ENCODE measurements around the gene KCNJ10.

Gene KCNJ10

GRCh38 chr1:160081261-160081936 is 11.4 kb upstream of the KCNJ10 start, which contains the start of gene KCNJ9:
TSS of gene KCNJ9 (plus strand) at chr1:160081538. CDS start at chr1:160084031, 2,493 bp downstream.
- DNase-seq (ENCODE audit: low spot score) = no peak
- TF ChIP-seq, protein P1, sequence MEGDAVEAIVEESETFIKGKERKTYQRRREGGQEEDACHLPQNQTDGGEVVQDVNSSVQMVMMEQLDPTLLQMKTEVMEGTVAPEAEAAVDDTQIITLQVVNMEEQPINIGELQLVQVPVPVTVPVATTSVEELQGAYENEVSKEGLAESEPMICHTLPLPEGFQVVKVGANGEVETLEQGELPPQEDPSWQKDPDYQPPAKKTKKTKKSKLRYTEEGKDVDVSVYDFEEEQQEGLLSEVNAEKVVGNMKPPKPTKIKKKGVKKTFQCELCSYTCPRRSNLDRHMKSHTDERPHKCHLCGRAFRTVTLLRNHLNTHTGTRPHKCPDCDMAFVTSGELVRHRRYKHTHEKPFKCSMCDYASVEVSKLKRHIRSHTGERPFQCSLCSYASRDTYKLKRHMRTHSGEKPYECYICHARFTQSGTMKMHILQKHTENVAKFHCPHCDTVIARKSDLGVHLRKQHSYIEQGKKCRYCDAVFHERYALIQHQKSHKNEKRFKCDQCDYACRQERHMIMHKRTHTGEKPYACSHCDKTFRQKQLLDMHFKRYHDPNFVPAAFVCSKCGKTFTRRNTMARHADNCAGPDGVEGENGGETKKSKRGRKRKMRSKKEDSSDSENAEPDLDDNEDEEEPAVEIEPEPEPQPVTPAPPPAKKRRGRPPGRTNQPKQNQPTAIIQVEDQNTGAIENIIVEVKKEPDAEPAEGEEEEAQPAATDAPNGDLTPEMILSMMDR (IDR thresholded peaks at IDR 0.05; ENCODE audit: extremely low read depth, missing control alignments) = no peak

DNA sequence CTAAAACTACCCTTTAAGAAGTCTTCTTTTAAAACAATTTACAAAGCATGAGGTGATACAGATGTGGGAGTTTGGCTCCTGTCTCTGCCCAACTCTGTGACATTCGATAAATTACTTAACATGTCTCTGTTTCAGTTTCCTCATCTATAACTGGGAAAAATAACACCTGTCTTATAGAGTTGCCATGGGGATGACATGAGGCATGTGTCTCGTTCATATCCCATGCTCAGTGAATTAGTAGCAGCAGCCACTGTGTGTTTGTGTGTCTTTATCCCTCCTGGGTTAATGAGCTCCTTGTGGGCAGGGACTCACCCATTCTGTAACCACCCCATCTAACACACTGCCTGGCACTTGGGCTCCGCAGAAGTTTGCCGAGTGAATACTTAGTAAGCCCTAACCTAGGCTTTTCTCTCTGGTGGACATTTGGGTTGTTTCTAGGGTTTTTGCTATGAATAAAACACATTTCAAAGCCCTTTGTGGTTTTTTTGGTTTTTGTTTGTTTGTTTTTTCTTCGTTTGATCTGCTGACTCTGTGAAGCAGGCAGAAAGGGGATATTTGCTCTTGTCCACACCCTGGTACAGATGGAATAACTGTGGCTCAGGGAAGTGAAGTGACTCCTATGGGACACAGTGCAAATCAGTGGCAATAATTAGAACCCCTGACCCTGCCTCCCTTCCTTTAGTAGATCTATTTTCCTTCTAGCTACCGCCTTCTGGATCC is 10.6 kb upstream of the KCNJ10 start:
- TF ChIP-seq, protein P1 (IDR thresholded peaks at IDR 0.05; ENCODE audit: extremely low read depth, missing control alignments) = no peak
- no peak for DNase-seq (ENCODE audit: low spot score)

DNA sequence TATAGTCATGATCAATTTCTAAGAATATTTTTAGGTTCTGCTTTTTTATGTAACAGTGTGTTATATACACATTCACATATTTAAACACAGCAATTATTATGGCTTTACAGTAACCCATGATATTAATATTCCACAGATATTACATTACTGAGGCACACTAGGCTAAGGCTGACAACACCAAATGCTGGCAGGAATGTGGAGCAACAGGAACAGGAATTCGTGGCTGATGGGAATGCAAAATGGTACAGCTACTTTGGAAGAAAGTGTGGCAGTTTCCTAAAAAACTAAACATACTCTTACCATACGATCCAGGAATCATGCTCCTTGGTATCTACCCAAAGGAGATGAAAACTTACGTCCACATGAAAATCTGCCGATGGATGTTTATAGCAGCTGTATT is 9.5 kb upstream of the KCNJ10 start:
- no peak for DNase-seq (ENCODE audit: low spot score)
- TF ChIP-seq, protein P1 (IDR thresholded peaks at IDR 0.05; ENCODE audit: extremely low read depth, missing control alignments) = no peak

DNA sequence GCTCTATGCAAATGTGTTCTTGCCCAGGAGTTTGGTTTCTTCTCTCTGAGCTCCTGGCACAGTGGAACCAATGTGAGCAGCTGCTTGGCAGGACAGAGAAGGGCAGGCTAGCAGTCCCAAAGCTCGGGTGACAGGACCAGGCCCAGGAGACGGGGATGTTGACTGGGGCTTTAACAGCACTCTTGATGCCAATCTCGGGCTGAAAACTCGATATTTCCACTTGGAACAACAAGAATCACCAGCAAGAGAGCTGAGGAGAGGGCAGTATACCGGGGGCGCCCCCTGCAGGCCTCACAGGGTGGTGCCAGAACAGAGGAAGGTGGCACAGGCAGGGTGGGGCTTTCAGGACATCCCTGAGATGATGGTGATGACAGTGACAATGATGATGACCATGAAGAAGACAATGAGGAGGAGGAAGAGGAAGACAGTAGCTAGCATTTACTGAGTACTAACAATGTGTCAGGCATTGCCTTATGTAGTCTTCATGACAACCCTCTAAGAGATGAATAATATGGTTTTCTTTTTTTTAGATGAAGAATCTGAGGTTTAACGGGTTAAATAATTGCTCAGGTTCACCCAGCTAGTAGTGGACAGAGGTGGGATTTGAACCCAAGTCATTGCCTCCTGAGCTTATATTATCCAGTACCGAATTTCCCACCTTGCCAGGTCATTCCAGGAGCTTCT is 8.7 kb upstream of the KCNJ10 start:
- TF ChIP-seq, protein P1 (IDR thresholded peaks at IDR 0.05; ENCODE audit: extremely low read depth, missing control alignments) = peak; percentile 81
- DNase-seq (ENCODE audit: low spot score) = peak; percentile 82

GRCh38 chr1:160077486-160077885 is 7.5 kb upstream of the KCNJ10 start:
- TF ChIP-seq, protein P1 (IDR thresholded peaks at IDR 0.05; ENCODE audit: extremely low read depth, missing control alignments) = no peak
- no peak for DNase-seq (ENCODE audit: low spot score)

DNA sequence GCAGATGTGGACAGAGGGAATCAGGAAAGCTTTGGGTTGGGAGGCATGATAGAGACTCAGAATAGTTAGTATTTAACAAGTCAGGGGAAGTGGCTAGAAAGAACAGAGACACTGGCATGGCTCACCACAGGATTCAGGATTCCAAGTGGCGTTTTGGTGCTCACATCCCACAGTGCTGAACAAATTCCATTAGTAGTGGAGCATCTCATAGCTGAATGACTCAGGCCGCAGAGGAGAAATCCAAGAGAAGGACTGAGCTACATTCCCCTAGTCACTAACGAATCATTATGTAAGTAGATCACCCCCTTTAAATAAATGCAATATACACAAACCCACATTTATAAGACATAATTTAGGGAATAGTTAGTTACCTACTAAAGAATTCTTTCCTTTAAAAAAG is 6.3 kb upstream of the KCNJ10 start:
- no peak for DNase-seq (ENCODE audit: low spot score)
- TF ChIP-seq, protein P1 (IDR thresholded peaks at IDR 0.05; ENCODE audit: extremely low read depth, missing control alignments) = no peak

GRCh38 chr1:160075836-160076235 is 5.9 kb upstream of the KCNJ10 start:
- TF ChIP-seq, protein P1 (IDR thresholded peaks at IDR 0.05; ENCODE audit: extremely low read depth, missing control alignments) = no peak
- no peak for DNase-seq (ENCODE audit: low spot score)
